Ramos (cell line): Measurements from ENCODE around the gene CDK5.

ENCODE experiments used
- in situ Hi-C: fragments of 300-500 bp; cut with MboI; formaldehyde crosslinking; loops from one replicate; pipeline ENCODE4 v1.14.3; 2022; ENCODE audit warnings: low sequenced_read_pairs; ENCODE audit not compliant: unreplicated experiment

CDK5 gene

GRCh38 chr7:151075662-151075971, 17.9 kb upstream of the CDK5 start:
- in situ Hi-C loops, result no loop called here

GRCh38 chr7:151074817-151075661, 17.3 kb upstream of the CDK5 start:
- in situ Hi-C loops, result no loop called here

GRCh38 chr7:151073990-151074389, 16.3 kb upstream of the CDK5 start:
- in situ Hi-C loops, result no loop called here

GRCh38 chr7:151071032-151071866, 13.6 kb upstream of the CDK5 start:
- in situ Hi-C loops, result no loop called here

- in situ Hi-C loops, result no loop called here
Measured at GRCh38 chr7:151070574-151070960, 12.9 kb upstream of the CDK5 start.

- in situ Hi-C loops, result no loop called here
Measured at GRCh38 chr7:151069841-151070573, 12.3 kb upstream of the CDK5 start.

- in situ Hi-C loops, result no loop called here
Measured at GRCh38 chr7:151068069-151068773, 10.5 kb upstream of the CDK5 start.

GRCh38 chr7:151066273-151066974, 8.7 kb upstream of the CDK5 start:
- in situ Hi-C loops, result no loop called here

GRCh38 chr7:151065516-151065915, 7.8 kb upstream of the CDK5 start:
- in situ Hi-C loops, result no loop called here

GRCh38 chr7:151064993-151065392, 7.3 kb upstream of the CDK5 start:
- in situ Hi-C loops, result no loop called here

- in situ Hi-C loops, result no loop called here
Measured at GRCh38 chr7:151064454-151064853, 6.8 kb upstream of the CDK5 start.

- in situ Hi-C loops, result no loop called here
Measured at GRCh38 chr7:151063212-151063561, 5.5 kb upstream of the CDK5 start.

- in situ Hi-C loops, result no loop called here
Measured at GRCh38 chr7:151062399-151063211, 4.9 kb upstream of the CDK5 start.

- in situ Hi-C loops, result no loop called here
Measured at GRCh38 chr7:151062111-151062398, 4.4 kb upstream of the CDK5 start.

- in situ Hi-C loops, result no loop called here
Measured at GRCh38 chr7:151061213-151062110, 3.8 kb upstream of the CDK5 start.

- in situ Hi-C loops, result no loop called here
Measured at GRCh38 chr7:151060416-151061212, 2.9 kb upstream of the CDK5 start.

GRCh38 chr7:151060113-151060415, 2.4 kb upstream of the CDK5 start:
- in situ Hi-C loops, result no loop called here
